ENCODE results near the gene RHOJ.
"Not testable (repeated sequence)": the region's sequence is repeated elsewhere in the genome, so short reads cannot be mapped to it uniquely, and the experiment has no call there.

The RHOJ gene

DNA sequence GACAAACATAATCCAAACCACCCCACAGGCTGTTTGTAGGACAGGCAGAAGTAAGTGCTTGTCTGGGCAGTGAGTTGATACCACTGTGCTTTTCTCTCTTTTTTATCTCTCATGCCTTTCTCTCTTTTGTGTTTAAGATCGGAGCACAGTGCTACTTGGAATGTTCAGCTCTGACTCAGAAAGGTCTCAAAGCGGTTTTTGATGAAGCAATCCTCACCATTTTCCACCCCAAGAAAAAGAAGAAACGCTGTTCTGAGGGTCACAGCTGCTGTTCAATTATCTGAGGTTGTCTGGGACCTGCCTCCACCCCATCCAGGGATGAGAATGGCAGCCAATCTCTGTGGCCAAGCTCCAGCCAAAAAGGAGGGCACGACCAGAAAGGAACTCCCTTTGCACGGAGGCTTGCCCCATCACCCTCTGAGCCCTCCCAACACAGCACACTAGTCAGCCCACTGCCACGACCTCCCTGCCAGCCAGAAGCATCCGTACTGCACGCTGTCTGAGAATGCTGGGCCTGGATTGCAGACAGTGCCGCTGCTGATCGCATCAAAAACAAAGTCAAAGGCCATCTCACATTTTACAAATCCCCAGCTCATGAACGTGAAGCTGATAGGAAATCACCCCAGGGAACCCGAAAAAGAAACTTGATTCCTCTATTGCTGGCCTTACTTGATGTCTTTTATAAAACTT lies 86.6 kb downstream of the RHOJ start:
- FAIRE-seq = peak; percentile 98
- DNase-seq (ENCODE audit: insufficient read length, low spot score) = no peak

DNA sequence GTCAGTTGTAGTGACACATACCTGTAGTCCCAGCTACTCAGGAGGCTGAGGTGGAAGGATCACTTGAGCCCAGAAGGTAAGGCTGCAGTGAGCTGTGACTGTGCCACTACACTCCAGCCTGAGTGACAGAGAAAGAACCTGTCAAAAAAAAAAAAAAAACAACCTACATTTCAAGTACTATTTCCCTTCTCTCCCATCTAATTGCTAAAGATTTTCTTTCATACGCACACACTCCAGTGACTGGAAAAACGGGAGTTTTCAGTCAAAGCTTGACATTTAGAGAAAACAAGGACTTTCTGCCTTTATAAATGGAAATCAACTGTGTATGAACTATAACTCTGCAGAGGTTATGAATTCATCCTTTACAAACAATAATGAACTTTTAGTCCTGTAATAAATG lies 88.6 kb downstream of the RHOJ start:
- no peak for DNase-seq (ENCODE audit: insufficient read length, low spot score)
- FAIRE-seq = no peak

DNA sequence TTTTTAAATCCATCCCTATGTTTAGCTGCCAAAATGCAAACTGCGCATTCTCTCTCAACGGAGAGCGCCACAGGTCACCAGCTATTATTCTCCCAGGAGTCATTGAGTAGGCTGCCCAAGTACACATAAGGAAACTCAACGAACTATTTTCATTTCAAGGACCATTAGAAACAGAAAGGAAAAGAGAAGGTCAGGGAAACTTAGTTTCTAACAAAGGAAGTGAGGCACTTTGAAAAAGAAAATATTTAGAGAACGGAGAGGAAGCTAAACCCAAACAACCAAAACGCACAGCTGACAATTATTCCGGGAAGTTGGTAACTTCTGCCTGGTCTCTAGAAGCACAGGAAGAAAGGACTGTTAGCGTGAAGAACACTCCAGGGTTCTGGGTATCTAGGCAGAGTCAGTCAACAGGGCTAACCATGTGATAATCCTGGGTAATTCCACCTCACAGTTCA lies 91.0 kb downstream of the RHOJ start:
- FAIRE-seq = peak; percentile 92

GRCh38 chr14:63296060-63296563 lies 91.9 kb downstream of the RHOJ start:
- no peak for DNase-seq (ENCODE audit: insufficient read length, low spot score)
- FAIRE-seq = peak; percentile 93

More for the DNA sequence above, 91.0 kb downstream of the RHOJ start:
- no peak for DNase-seq (ENCODE audit: insufficient read length, low spot score)

- FAIRE-seq (no peak), DNase-seq (ENCODE audit: insufficient read length, low spot score) (no peak)
Observed at GRCh38 chr14:63297372-63298063, 93.3 kb downstream of the RHOJ start.

DNA sequence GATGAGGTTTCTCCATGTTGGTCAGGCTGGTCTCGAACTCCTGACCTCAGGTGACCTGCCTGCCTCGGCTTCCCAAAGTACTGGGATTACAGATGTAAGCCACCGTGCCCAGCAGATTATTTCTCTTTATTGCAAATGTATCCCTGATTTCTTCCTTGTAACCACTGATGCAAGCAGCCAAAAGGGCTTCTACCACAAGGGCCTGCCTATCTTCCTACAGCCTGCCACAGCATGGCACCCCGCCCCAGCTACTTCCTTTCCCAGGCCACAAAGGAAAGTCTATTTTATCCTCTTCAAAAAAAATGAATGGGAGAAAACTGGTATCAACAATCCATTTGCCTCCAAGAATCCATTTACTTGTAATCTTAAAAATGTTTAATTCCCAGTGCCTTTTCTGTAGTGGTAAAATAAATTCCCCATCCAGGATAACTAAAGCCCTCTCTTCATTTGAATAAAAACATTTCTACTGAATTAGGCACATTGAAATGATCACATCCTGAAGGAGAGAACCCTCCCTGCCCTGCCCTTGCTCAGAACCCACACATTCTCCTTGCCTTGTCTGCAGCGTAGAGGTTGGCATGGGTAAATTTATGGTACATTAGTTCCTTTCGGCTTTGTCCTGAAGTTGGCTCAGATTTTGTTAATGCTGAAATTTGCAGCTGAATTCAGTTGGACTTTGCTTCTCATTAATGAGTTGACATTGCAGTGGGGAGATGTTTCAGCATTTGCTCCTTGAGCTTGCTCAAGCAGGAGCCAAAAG lies 95.3 kb downstream of the RHOJ start:
- no peak for DNase-seq (ENCODE audit: insufficient read length, low spot score)
- peak; percentile 87 for FAIRE-seq

- FAIRE-seq = no peak
- DNase-seq (ENCODE audit: insufficient read length, low spot score) = no peak
Observed at GRCh38 chr14:63300854-63301253, 96.6 kb downstream of the RHOJ start.

GRCh38 chr14:63301891-63302534 lies 97.8 kb downstream of the RHOJ start:
- no peak for DNase-seq (ENCODE audit: insufficient read length, low spot score)
- peak; percentile 87 for FAIRE-seq

GRCh38 chr14:63304429-63304828 lies 100.2 kb downstream of the RHOJ start:
- not testable (repeated sequence) for FAIRE-seq; DNase-seq (ENCODE audit: insufficient read length, low spot score)

DNA sequence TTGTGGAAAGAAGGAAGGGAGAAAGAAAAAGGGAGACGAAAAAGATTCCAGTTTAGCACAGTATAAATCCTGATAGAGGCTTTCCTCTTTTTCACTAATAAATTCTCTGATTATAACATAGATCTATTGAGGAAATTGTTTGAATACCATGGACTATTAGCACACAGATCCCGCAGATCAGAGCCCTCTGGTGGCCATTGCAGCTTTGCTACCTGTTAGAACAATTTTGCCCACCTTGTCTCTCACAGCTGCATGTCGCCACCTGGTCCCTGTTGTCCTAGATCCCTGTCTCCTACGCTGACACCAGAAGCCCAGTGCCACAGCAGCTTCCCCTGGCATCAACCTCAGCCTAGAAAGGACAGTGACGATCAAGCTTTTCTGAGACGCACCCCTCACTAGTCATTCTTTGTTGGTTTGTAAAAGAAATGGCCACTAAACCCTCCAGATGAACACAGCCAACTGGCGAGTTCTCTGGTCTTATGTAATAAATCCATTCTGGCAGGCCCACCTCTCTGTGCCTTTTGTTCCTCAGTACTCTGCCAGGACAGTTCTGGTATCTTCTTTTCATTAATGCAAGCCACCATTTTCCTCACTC lies 104.6 kb downstream of the RHOJ start:
- no peak for FAIRE-seq
- peak; percentile 60 for DNase-seq (ENCODE audit: insufficient read length, low spot score)

GRCh38 chr14:63318835-63319234 lies 114.6 kb downstream of the RHOJ start, which contains the start of gene GPHB5:
Gene GPHB5 (minus strand): TSS chr14:63318935. CDS start chr14:63317849, 1,086 bp downstream.
- peak; percentile 96 for FAIRE-seq
- DNase-seq (ENCODE audit: insufficient read length, low spot score) = no peak

GRCh38 chr14:63322472-63322871 lies 118.2 kb downstream of the RHOJ start:
- FAIRE-seq = no peak
- no peak for DNase-seq (ENCODE audit: insufficient read length, low spot score)

GRCh38 chr14:63322897-63323573 lies 118.8 kb downstream of the RHOJ start:
- peak; percentile 88 for FAIRE-seq

GRCh38 chr14:63326840-63327239 lies 122.6 kb downstream of the RHOJ start:
- FAIRE-seq (peak; percentile 81), DNase-seq (ENCODE audit: insufficient read length, low spot score) (no peak)

More at GRCh38 chr14:63322897-63323573, 118.8 kb downstream of the RHOJ start:
- DNase-seq (ENCODE audit: insufficient read length, low spot score) = no peak

DNA sequence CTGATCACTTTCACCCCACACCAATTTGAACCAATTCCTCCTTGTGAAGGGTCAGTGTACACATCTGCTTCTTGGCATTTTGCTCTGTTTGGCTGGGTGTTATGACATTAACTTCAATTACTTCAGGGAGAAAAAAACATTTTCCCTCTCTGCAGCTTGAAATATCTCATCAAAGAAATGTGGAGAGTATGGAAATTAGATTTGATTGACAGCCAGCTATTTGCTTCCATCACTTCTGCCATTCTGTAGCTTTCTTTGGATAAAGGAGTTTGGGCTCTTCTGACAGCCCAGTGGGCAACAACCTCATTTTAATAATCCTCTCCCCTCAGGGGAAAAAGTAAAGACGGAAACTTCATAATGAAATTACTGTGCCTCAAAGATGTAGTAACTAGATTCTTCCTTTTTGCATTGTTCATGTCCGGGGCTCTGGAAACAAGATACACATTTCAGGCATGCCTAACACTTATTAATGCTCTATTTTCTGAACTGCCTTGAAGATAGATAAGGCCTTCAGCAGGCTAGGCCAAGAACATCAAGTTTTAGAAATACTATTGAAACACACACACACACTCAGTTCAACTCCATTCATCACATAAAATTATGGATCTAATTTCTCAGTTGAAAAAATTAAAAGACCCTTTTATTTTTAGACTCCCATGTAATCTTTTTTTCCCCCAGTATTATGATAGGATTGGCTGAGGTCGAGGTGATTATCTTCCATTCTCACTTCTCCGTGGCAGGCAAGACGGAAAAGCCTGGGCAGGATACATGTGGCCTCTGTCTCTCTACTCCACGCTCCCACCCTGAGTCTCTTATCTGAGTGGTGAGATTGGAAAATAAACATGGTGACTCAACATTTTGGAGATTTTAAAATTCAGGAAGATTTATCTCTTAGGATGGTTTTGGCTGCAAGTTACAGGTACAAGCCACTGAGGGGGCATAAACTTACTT lies 124.8 kb downstream of the RHOJ start:
- DNase-seq (ENCODE audit: insufficient read length, low spot score) (no peak), FAIRE-seq (peak; percentile 69)

GRCh38 chr14:63342371-63342770 lies 138.1 kb downstream of the RHOJ start:
- no peak for DNase-seq (ENCODE audit: insufficient read length, low spot score)
- FAIRE-seq = no peak

All from HTR-8/SVneo (cell line).